Measurements from ENCODE around the gene IGFBP2.
A peak's percentile ranks its signal among the peaks of the same experiment; 100 is the strongest.

DNA sequence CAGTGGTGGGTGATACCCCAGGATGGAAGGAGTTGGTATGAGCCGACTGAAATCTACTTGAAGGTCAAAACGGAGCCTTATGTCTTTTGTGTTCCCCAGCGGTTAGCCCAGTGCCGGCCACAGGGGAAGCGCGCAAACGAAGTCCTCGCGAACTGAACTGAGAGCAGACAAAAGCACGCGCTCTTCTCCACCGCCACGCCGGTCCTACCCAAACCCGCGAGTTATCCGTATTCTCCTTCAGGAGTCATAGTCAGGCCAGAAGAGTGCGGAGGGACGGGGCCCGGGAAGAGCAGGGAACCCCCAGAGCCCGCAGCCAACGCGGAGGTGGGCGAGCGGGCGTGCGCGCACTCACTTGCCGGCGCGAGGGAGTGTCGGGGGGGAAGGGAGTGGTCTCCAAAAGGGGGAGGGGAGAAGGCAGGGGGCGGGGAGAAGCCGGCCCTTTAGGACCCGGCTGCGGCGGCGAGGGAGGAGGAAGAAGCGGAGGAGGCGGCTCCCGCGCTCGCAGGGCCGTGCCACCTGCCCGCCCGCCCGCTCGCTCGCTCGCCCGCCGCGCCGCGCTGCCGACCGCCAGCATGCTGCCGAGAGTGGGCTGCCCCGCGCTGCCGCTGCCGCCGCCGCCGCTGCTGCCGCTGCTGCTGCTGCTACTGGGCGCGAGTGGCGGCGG is at the start of gene IGFBP2:
- TF ChIP-seq, protein P1, sequence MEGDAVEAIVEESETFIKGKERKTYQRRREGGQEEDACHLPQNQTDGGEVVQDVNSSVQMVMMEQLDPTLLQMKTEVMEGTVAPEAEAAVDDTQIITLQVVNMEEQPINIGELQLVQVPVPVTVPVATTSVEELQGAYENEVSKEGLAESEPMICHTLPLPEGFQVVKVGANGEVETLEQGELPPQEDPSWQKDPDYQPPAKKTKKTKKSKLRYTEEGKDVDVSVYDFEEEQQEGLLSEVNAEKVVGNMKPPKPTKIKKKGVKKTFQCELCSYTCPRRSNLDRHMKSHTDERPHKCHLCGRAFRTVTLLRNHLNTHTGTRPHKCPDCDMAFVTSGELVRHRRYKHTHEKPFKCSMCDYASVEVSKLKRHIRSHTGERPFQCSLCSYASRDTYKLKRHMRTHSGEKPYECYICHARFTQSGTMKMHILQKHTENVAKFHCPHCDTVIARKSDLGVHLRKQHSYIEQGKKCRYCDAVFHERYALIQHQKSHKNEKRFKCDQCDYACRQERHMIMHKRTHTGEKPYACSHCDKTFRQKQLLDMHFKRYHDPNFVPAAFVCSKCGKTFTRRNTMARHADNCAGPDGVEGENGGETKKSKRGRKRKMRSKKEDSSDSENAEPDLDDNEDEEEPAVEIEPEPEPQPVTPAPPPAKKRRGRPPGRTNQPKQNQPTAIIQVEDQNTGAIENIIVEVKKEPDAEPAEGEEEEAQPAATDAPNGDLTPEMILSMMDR (IDR thresholded peaks at IDR 0.05): no peak
- TF ChIP-seq EP300 (IDR thresholded peaks at IDR 0.05): no peak
- TF ChIP-seq POLR2A (IDR thresholded peaks at IDR 0.05): no peak
- TF ChIP-seq POLR2AphosphoS5 (IDR thresholded peaks at IDR 0.05): peak in 1 of 3 donors; percentile 32

Data from stomach (tissue), 4 donors.